ENCODE data around the gene NOVA2.

The NOVA2 gene

GRCh38 chr19:45924891-45925447, 48.7 kb downstream of the NOVA2 start:
- DNase-seq (ENCODE audit: insufficient read length, low spot score): no peak
- FAIRE-seq: no peak
- TF ChIP-seq CTCF (IDR thresholded peaks at IDR 0.05; ENCODE audit: insufficient read depth, missing control alignments): no peak

- FAIRE-seq (no peak), DNase-seq (ENCODE audit: insufficient read length, low spot score) (no peak)
- no peak for TF ChIP-seq CTCF (IDR thresholded peaks at IDR 0.05; ENCODE audit: insufficient read depth, missing control alignments)
Measured at GRCh38 chr19:45922281-45922680, 51.4 kb downstream of the NOVA2 start.

GRCh38 chr19:45920458-45920857, 53.2 kb downstream of the NOVA2 start:
- no peak for TF ChIP-seq CTCF (IDR thresholded peaks at IDR 0.05; ENCODE audit: insufficient read depth, missing control alignments)
- no peak for FAIRE-seq

GRCh38 chr19:45919678-45920077, 54.0 kb downstream of the NOVA2 start:
- TF ChIP-seq CTCF (IDR thresholded peaks at IDR 0.05; ENCODE audit: insufficient read depth, missing control alignments): no peak
- FAIRE-seq (no peak), DNase-seq (ENCODE audit: insufficient read length, low spot score) (no peak)

More at GRCh38 chr19:45920458-45920857, 53.2 kb downstream of the NOVA2 start:
- no peak for DNase-seq (ENCODE audit: insufficient read length, low spot score)

- FAIRE-seq: no peak
Measured at GRCh38 chr19:45918721-45919120, 54.9 kb downstream of the NOVA2 start.

GRCh38 chr19:45917421-45918091, 56.1 kb downstream of the NOVA2 start:
- no peak for TF ChIP-seq CTCF (IDR thresholded peaks at IDR 0.05; ENCODE audit: insufficient read depth, missing control alignments)
- DNase-seq (ENCODE audit: insufficient read length, low spot score): no peak
- FAIRE-seq: no peak

More at GRCh38 chr19:45918721-45919120, 54.9 kb downstream of the NOVA2 start:
- DNase-seq (ENCODE audit: insufficient read length, low spot score): no peak
- no peak for TF ChIP-seq CTCF (IDR thresholded peaks at IDR 0.05; ENCODE audit: insufficient read depth, missing control alignments)

Data from D721Med (cell line).